K562 (cell line): ENCODE results near the gene CUL9. TPM values are rescaled to one million over a fixed set of nuclear protein-coding genes. Genes with fewer than 3 reads are reported as not detected.

ENCODE experiments used
- ATAC-seq: fragments of 200-7000 bp; cut with Tn5 transposase; 3 replicates; pipeline ENCODE4 v1.9.1; 2020; ENCODE audit warnings: moderate library complexity
- BruUV-seq: library from RNA; stranded (reverse); fragments of 400-500 nt; replicated peaks from 2 replicates; lab custom pipeline; 2021; lab: Mats Ljungman, UMichigan
- CTCF ChIA-PET: fragments of 300-600 bp; formaldehyde crosslinking; extraction: SDS; loops from one replicate; lab custom pipeline; 2021; ENCODE audit warnings: low intra/inter-chr PET ratio; lab: Yijun Ruan, JAX
- POLR2A ChIA-PET: fragments of 300-600, 350-650 bp; sonication (Branson Sonifier 250); formaldehyde crosslinking; extraction: SDS; loops from one replicate; lab custom pipeline; 2021; ENCODE audit warnings: antibody characterized with exemption, inconsistent platforms; lab: Yijun Ruan, JAX
- DNase-seq, 4 experiments: peaks; one replicate each; pipeline versions ENCODE4 v3.0.0 to v3.0.0-alpha.2; 2011 to 2018; ENCODE audit warnings: low spot score in 3 of 4, mixed read lengths in 3 of 4; ENCODE audit errors: extremely low read depth in 1 of 4
- FAIRE-seq: peaks from 2 replicates; lab custom pipeline; 2011; peaks lifted over from hg19 to GRCh38; lab: Jason Lieb, UNC
- H2AFZ ChIP-seq: 2 replicates; pipeline ENCODE4 v1.6.0; 2011; ENCODE audit warnings: low read depth, low read length, control low read depth, inconsistent platforms
- H3K27ac ChIP-seq: fragments of 200-600 bp; 3 replicates; pipeline ENCODE4 v1.8.0; 2011; ENCODE audit warnings: low read depth, mild to moderate bottlenecking, control low read depth, inconsistent platforms, low read length, moderate library complexity, mixed read lengths; ENCODE audit errors: extremely low read depth
- H3K27me3 ChIP-seq, 2 experiments: fragments of 300-600 bp in 1 of 2; 2 replicates in 1 of 2; 3 replicates in 1 of 2; pipeline versions ENCODE4 v1.6.0 to v1.8.0; 2011; ENCODE audit warnings: inconsistent platforms in 2 of 2, low read length in 2 of 2, mild to moderate bottlenecking in 1 of 2, mixed read lengths in 1 of 2, moderate library complexity in 1 of 2; ENCODE audit not compliant: control insufficient read depth in 2 of 2, insufficient read depth in 2 of 2
- H3K36me3 ChIP-seq: fragments of 300-600 bp; 3 replicates; pipeline ENCODE4 v1.8.0; 2011; ENCODE audit warnings: mild to moderate bottlenecking, low read length, inconsistent platforms; ENCODE audit not compliant: control insufficient read depth, insufficient read depth
- H3K4me1 ChIP-seq, 2 experiments: fragments of 200-600 bp in 1 of 2; replicated peaks in 1 of 2; 2 replicates in 1 of 2; 3 replicates in 1 of 2; pipeline versions ENCODE4 v1.5.1 to v1.8.0; 2011; ENCODE audit warnings: inconsistent platforms in 2 of 2, low read length in 2 of 2, mild to moderate bottlenecking in 1 of 2, mixed read lengths in 1 of 2, moderate library complexity in 1 of 2; ENCODE audit not compliant: control insufficient read depth in 2 of 2, insufficient read depth in 2 of 2
- H3K4me2 ChIP-seq: 2 replicates; pipeline ENCODE4 v1.6.1; 2011; ENCODE audit warnings: low read length, control low read depth, inconsistent platforms, mixed read lengths; ENCODE audit not compliant: insufficient read depth
- H3K4me3 ChIP-seq: fragments of 200-600 bp; sonication (generic), shearing (Covaris generic); 2 replicates; pipeline ENCODE4 v1.5.1; 2016; ENCODE audit warnings: control low read depth, inconsistent platforms
- H3K79me2 ChIP-seq: fragments of 200-600 bp; 3 replicates; pipeline ENCODE4 v1.8.0; 2011; ENCODE audit warnings: low read length, inconsistent platforms; ENCODE audit not compliant: control insufficient read depth, insufficient read depth
- H3K9ac ChIP-seq, 2 experiments: 2 replicates each; pipeline versions ENCODE4 v1.6.0 to v1.6.1; 2011; ENCODE audit warnings: low read depth in 2 of 2, low read length in 2 of 2, control low read depth in 1 of 2, inconsistent platforms in 1 of 2, mild to moderate bottlenecking in 1 of 2, mixed read lengths in 1 of 2; ENCODE audit not compliant: insufficient read depth in 1 of 2
- H3K9me1 ChIP-seq: one replicate; pipeline ENCODE4 v1.6.0; 2011; ENCODE audit warnings: inconsistent platforms, mild to moderate bottlenecking, low read length, moderate library complexity; ENCODE audit not compliant: control insufficient read depth, insufficient read depth
- H3K9me3 ChIP-seq: replicated peaks from 2 replicates; pipeline ENCODE4 v1.5.1; 2011; ENCODE audit warnings: low read depth, low read length, inconsistent platforms; ENCODE audit not compliant: control insufficient read depth, insufficient read depth
- H4K20me1 ChIP-seq: replicated peaks from 2 replicates; pipeline ENCODE4 v1.6.1; 2011; ENCODE audit warnings: low read length, inconsistent platforms, mixed read lengths; ENCODE audit not compliant: control insufficient read depth, insufficient read depth
- MIER1 ChIP-seq: fragments of 450-650 bp; IDR thresholded peaks from 2 replicates; pipeline ENCODE4 v1.6.1; 2016; ENCODE audit warnings: antibody characterized with exemption, mild to moderate bottlenecking, low read depth
- POLR2G ChIP-seq: fragments of 200-400 bp; formaldehyde crosslinking; IDR thresholded peaks from 2 replicates; pipeline ENCODE4 v1.6.1; 2017; ENCODE audit warnings: low read depth, mild to moderate bottlenecking, antibody characterized with exemption, low read length, moderate library complexity
- PPARD ChIP-seq: fragments of 250-450 bp; sonication (Bioruptor Pico); IDR thresholded peaks from 2 replicates; pipeline ENCODE4 v1.8.0; 2022; ENCODE audit warnings: inconsistent platforms, mild to moderate bottlenecking, moderate library complexity
- RAD51 ChIP-seq: fragments of 450-650 bp; IDR thresholded peaks from 2 replicates; pipeline ENCODE4 v1.7.1; 2016; ENCODE audit warnings: low read depth, mild to moderate bottlenecking, borderline replicate concordance
- RBM22 ChIP-seq: fragments of 200-400 bp; formaldehyde crosslinking; IDR thresholded peaks from 2 replicates; pipeline ENCODE4 v1.6.1; 2018; ENCODE audit warnings: low read length, low read depth; ENCODE audit not compliant: poor library complexity, severe bottlenecking
- SMARCC2 ChIP-seq: fragments of 450-650 bp; IDR thresholded peaks from 2 replicates; pipeline ENCODE4 v1.6.1; 2017; ENCODE audit warnings: antibody characterized with exemption, moderate library complexity, mild to moderate bottlenecking, low read depth
- SNIP1 ChIP-seq: fragments of 450-650 bp; IDR thresholded peaks from 2 replicates; pipeline ENCODE4 v1.7.1; 2017; ENCODE audit warnings: low read depth, mild to moderate bottlenecking
- ZNF212 ChIP-seq: fragments of 450-650 bp; formaldehyde crosslinking; IDR thresholded peaks from 2 replicates; pipeline ENCODE4 v1.4.0; 2020; ENCODE audit warnings: mild to moderate bottlenecking
- ZNF561 ChIP-seq: fragments of 450-650 bp; formaldehyde crosslinking; conservative IDR thresholded peaks from 2 replicates; pipeline ENCODE4 v1.4.0; 2020; ENCODE audit warnings: mild to moderate bottlenecking, moderate library complexity
- WGBS: fragments of 100-300 bp; shearing (Covaris generic); methylation state at CpG from one replicate; pipeline ENCODE4 v1.1.6; 2016; ENCODE audit warnings: low coverage, mixed read lengths; ENCODE audit not compliant: insufficient coverage; ENCODE audit errors: missing lambda C conversion rate; 5-methylcytosine and 5-hydroxymethylcytosine counted together
- in situ Hi-C: fragments of 300-500 bp; cut with MboI; formaldehyde crosslinking; loops from 4 replicates; pipeline ENCODE4 v1.15.0; 2018; ENCODE audit warnings: inconsistent platforms, mixed read lengths
- intact Hi-C: fragments of 100-400 bp; cut with micrococcal nuclease; formaldehyde crosslinking; loops from 2 replicates; pipeline ENCODE4 v1.14.2; 2022
- polyA plus RNA-seq, 8 experiments: library from polyadenylated mRNA; depleted of rRNA in 4 of 8; stranded (reverse) in 5 of 8; unstranded in 3 of 8; fragments of >200 nt; fragmentation: Nextera tagmentation in 2 of 8; fragmentation: Illumina TruSeq in 1 of 8; extraction: Ambion mirVana in 2 of 8; extraction: Trizol in 1 of 8; gene quantifications; 2 replicates each; pipeline versions ENCODE4 v1.2.1 to v1.2.3, GENCODE V29; 2011 to 2014; ENCODE audit warnings: inconsistent platforms in 1 of 8, missing spikeins in 1 of 8
- total RNA-seq, 7 experiments: library from RNA; depleted of rRNA in 6 of 7; stranded (reverse); fragments of >200 nt in 6 of 7; fragmentation: Illumina TruSeq in 2 of 7; extraction: Trizol in 2 of 7; gene quantifications; 2 replicates each; pipeline versions ENCODE4 v1.2.1 to v1.2.3, GENCODE V29; 2011 to 2021; ENCODE audit warnings: low replicate concordance in 1 of 7
- TF ChIP-seq, protein P1 (sequence below): fragments of 450-650 bp; IDR thresholded peaks from 2 replicates; pipeline ENCODE4 v1.6.1; 2016
- TF ChIP-seq, protein P2 (sequence below): fragments of 450-650 bp; formaldehyde crosslinking; IDR thresholded peaks from 2 replicates; pipeline ENCODE4 v1.4.0; 2020; ENCODE audit warnings: mild to moderate bottlenecking, moderate library complexity

The CUL9 gene
- total and polyA plus RNA-seq, 9 of the 15 experiments (the other 6 are each of a cell fraction or from before 2014, with no cell fraction given), result 0.50 to 20.7 (median 6.6) TPM

DNA sequence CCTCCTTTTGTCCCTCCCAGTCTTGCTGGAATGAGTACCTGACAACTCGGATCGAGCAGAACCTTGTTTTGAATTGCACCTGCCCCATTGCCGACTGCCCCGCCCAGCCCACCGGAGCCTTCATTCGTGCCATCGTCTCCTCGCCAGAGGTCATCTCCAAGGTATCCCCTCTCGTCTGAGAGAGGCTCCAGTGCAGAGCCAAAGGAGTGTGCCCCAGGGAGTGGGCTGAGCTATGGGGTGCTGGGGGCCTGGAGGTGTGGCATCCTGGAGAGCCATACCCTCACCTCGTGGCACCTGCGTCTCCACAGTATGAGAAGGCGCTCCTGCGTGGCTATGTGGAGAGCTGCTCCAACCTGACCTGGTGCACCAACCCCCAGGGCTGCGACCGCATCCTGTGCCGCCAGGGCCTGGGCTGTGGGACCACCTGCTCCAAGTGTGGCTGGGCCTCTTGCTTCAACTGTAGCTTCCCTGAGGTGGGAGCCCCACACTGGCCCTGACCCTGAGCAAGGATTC is 38.5 kb downstream of the CUL9 start:
- CTCF ChIA-PET, result no interaction called here
- intact Hi-C loops (no loop called here), in situ Hi-C loops (no loop called here)
- Histone ChIP-seq H3K4me3 (no peak overlapping the region), H2AFZ (no peak overlapping the region), H3K9me3 (no peaks in the 10 kb centered on the region), H3K27me3 (no peaks in the 10 kb centered on the region), H3K4me1 (peaks cover 12 to 28% of the 10 kb centered on the region in 2 experiments; a peak in 4 of 5 replicates), H3K79me2 (no peaks in the 10 kb centered on the region), H3K9me1 (no peaks in the 10 kb centered on the region), H4K20me1 (no peaks in the 10 kb centered on the region), H3K27ac (no peak overlapping the region), H3K4me2 (no peak overlapping the region), H3K36me3 (peaks cover 21% of the 10 kb centered on the region; the same call in 1 of the 3 replicates), H3K9ac (peak overlapping the region in 1 of 2 experiments; percentile 76; a peak in 2 of 4 replicates)
- WGBS, result 80% methylated on average over 15 of the region's 16 CpGs
- POLR2A ChIA-PET, result interaction anchor here (0.5 to 11.2 kb wide), 19 partner anchors 4 to 318 kb away, joined by 3 to 118 read pairs (median 5); partner anchors contain the start of genes CUL9, DNPH1 and SRF
- DNase-seq (no peak), ATAC-seq (no peak), FAIRE-seq (no peak)
- BruUV-seq, result no TSS peak
- no peak for TF ChIP-seq PPARD (CRISPR knock-in tag)
- no peak for TF ChIP-seq ZNF561 (CRISPR knock-in tag)
- TF ChIP-seq, protein P1, sequence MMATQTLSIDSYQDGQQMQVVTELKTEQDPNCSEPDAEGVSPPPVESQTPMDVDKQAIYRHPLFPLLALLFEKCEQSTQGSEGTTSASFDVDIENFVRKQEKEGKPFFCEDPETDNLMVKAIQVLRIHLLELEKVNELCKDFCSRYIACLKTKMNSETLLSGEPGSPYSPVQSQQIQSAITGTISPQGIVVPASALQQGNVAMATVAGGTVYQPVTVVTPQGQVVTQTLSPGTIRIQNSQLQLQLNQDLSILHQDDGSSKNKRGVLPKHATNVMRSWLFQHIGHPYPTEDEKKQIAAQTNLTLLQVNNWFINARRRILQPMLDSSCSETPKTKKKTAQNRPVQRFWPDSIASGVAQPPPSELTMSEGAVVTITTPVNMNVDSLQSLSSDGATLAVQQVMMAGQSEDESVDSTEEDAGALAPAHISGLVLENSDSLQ, result no peak
- TF ChIP-seq ZNF212, result no peak
- TF ChIP-seq SNIP1, result no peak
- peak; percentile 78 for TF ChIP-seq POLR2G
- TF ChIP-seq RBM22, result peak; percentile 22
- TF ChIP-seq MIER1, result no peak
- TF ChIP-seq, protein P2, sequence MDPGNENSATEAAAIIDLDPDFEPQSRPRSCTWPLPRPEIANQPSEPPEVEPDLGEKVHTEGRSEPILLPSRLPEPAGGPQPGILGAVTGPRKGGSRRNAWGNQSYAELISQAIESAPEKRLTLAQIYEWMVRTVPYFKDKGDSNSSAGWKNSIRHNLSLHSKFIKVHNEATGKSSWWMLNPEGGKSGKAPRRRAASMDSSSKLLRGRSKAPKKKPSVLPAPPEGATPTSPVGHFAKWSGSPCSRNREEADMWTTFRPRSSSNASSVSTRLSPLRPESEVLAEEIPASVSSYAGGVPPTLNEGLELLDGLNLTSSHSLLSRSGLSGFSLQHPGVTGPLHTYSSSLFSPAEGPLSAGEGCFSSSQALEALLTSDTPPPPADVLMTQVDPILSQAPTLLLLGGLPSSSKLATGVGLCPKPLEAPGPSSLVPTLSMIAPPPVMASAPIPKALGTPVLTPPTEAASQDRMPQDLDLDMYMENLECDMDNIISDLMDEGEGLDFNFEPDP (CRISPR knock-in tag), result no peak
- TF ChIP-seq RAD51, result no peak
- TF ChIP-seq SMARCC2, result no peak
